Mammary epithelial cell (primary cell): ENCODE measurements around the gene SVEP1.

Experiments used
- CTCF ChIP-seq, 2 donors: IDR thresholded peaks in 1 of 2; conservative IDR thresholded peaks in 1 of 2; 2 replicates each; pipeline ENCODE4 v1.5.1; 2011 to 2012; ENCODE audit warnings: inconsistent platforms in 2 of 2, low read length in 2 of 2, mild to moderate bottlenecking in 2 of 2, control low read depth in 1 of 2, low read depth in 1 of 2; ENCODE audit not compliant: insufficient read depth in 1 of 2; ENCODE audit errors: extremely low read depth in 1 of 2
- EZH2 ChIP-seq: IDR thresholded peaks from 2 replicates; pipeline ENCODE4 v1.6.1; 2012; ENCODE audit warnings: low read length, inconsistent platforms, borderline replicate concordance

DNA sequence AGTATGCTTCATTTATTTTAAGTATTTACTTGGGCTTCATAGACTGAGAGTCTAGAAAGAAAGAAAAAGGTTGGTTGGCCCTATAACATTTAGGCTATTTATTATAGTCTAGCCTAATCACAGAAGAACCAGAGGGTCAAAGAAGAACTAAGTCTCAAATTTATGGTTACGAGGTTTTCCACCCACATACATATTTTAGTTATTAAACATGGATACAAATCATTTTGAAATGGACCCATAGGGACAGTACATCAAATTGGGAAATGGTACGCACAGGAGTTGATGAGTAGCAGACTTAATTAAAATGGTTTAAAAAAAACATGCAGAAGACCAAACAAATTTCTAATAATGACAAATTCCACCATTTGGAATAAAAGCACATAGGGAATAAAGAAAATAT is 17.7 kb downstream of the SVEP1 start:
- TF ChIP-seq CTCF (conservative IDR thresholded peaks at IDR 0.05 in 1 of 2, IDR thresholded peaks at IDR 0.05 in 1 of 2; ENCODE audit: extremely low read depth in 1 of 2, insufficient read depth in 1 of 2, low read depth in 1 of 2, low read length in 2 of 2), result no peak
- TF ChIP-seq EZH2, result no peak
